PC-9 (cell line): ENCODE results near the gene FAM43A. TPM values are rescaled to one million over a fixed set of nuclear protein-coding genes. Genes with fewer than 3 reads are reported as not detected.

Experiments
- BruUV-seq: library from RNA; stranded (reverse); fragments of 400-500 nt; replicated peaks from 2 replicates; lab custom pipeline; 2021; lab: Mats Ljungman, UMichigan
- CTCF ChIA-PET: fragments of 300-600 bp; sonication (Branson Sonifier 250); formaldehyde crosslinking; loops from one replicate; lab custom pipeline; 2022; ENCODE audit warnings: antibody characterized with exemption; lab: Charles Lee
- POLR2A ChIA-PET: fragments of 300-600 bp; sonication (Branson Sonifier 250); formaldehyde crosslinking; loops from one replicate; lab custom pipeline; 2022; ENCODE audit warnings: antibody characterized with exemption; ENCODE audit not compliant: unreplicated experiment; lab: Charles Lee
- DNase-seq, 2 experiments: peaks; one replicate each; pipeline versions ENCODE4 v3.0.0 to v3.0.0-alpha.2; 2015 to 2022; ENCODE audit warnings: mixed read lengths in 1 of 2
- H2AFZ ChIP-seq: fragments of 200-600 bp; sonication (generic); 2 replicates; pipeline ENCODE4 v1.8.1; 2017; ENCODE audit warnings: antibody characterized with exemption
- H3F3A ChIP-seq: fragments of 200-600 bp; sonication (generic); 2 replicates; pipeline ENCODE4 v1.8.1; 2017; ENCODE audit warnings: antibody characterized with exemption, mild to moderate bottlenecking, low read depth; ENCODE audit not compliant: insufficient read depth
- H3K27ac ChIP-seq: fragments of 200-600 bp; sonication (generic); 2 replicates; pipeline ENCODE4 v1.6.1; 2016; ENCODE audit warnings: mixed run types
- H3K27me3 ChIP-seq: fragments of 200-600 bp; sonication (generic); 2 replicates; pipeline ENCODE4 v1.6.1; 2016; ENCODE audit warnings: low read depth, mixed run types; ENCODE audit not compliant: insufficient read depth
- H3K36me3 ChIP-seq: fragments of 200-600 bp; sonication (generic); 2 replicates; pipeline ENCODE4 v1.6.1; 2016; ENCODE audit warnings: low read depth, mixed run types
- H3K4me1 ChIP-seq: fragments of 200-600 bp; sonication (generic); replicated peaks from 2 replicates; pipeline ENCODE4 v1.6.1; 2016; ENCODE audit warnings: mixed run types; ENCODE audit not compliant: insufficient read depth
- H3K4me2 ChIP-seq: fragments of 200-600 bp; sonication (generic); 2 replicates; pipeline ENCODE4 v1.6.1; 2017; ENCODE audit warnings: mixed run types
- H3K4me3 ChIP-seq: fragments of 200-600 bp; sonication (generic); 2 replicates; pipeline ENCODE4 v1.6.1; 2016; ENCODE audit warnings: mixed run types
- H3K79me2 ChIP-seq: fragments of 200-600 bp; sonication (generic); 2 replicates; pipeline ENCODE4 v1.6.1; 2017; ENCODE audit warnings: low read depth, mixed run types
- H3K9me2 ChIP-seq: fragments of 200-600 bp; sonication (generic); 2 replicates; pipeline ENCODE4 v1.8.1; 2017; ENCODE audit warnings: mild to moderate bottlenecking; ENCODE audit not compliant: insufficient read depth
- H3K9me3 ChIP-seq: fragments of 200-600 bp; sonication (generic); 2 replicates; pipeline ENCODE4 v1.8.1; 2016; ENCODE audit warnings: low read depth; ENCODE audit not compliant: insufficient read depth
- H4K20me1 ChIP-seq: fragments of 200-600 bp; sonication (generic); 2 replicates; pipeline ENCODE4 v1.8.1; 2017; ENCODE audit not compliant: insufficient read depth
- EZH2 ChIP-seq: fragments of 200-600 bp; sonication (generic); IDR thresholded peaks from 2 replicates; pipeline ENCODE4 v1.8.0; 2017; ENCODE audit warnings: antibody characterized with exemption, low read depth
- intact Hi-C: fragments of 100-400 bp; cut with micrococcal nuclease; formaldehyde crosslinking; loops from one replicate; pipeline ENCODE4 v1.10.0; 2022; ENCODE audit not compliant: unreplicated experiment
- total RNA-seq: library from RNA; stranded (reverse); gene quantifications from 2 replicates; pipeline ENCODE4 v1.2.3, GENCODE V29; 2021
- TF ChIP-seq, protein P1 (sequence below): fragments of 200-600 bp; sonication (generic); conservative IDR thresholded peaks from 2 replicates; pipeline ENCODE4 v1.6.1; 2017; ENCODE audit warnings: mixed run types, antibody characterized with exemption, mild to moderate bottlenecking, moderate library complexity

Gene FAM43A
- total RNA-seq, 1 experiment from 2014 or later = 8.8 TPM

- no peak for DNase-seq
- no peaks in the 10 kb centered on the region for H3K9me2 ChIP-seq
- no peaks in the 10 kb centered on the region for H3K36me3 ChIP-seq
- 0 out of 2 replicates have a peak overlapping the region, but pooled peaks have one; percentile 49 for H3K4me2 ChIP-seq
- peaks cover 4% of the 10 kb centered on the region; the same call in 1 of the 2 replicates for H3K79me2 ChIP-seq
- peaks cover 11% of the 10 kb centered on the region; the same call in 1 of the 2 replicates for H3F3A ChIP-seq
- no peaks in the 10 kb centered on the region for H3K9me3 ChIP-seq
- H2AFZ ChIP-seq = no peak overlapping the region
- ChIA-PET CTCF (interaction anchor here (0.5 to 1.8 kb wide), 18 partner anchors 12 to 588 kb away, joined by 3 to 14 read pairs (median 6); partner anchors contain the start of genes LSG1 and XXYLT1), POLR2A (interaction anchor here (0.6 to 1.1 kb wide), 5 partner anchors 88 to 579 kb away, joined by 3 to 5 read pairs (median 4); no protein-coding TSS in a partner anchor)
- H4K20me1 ChIP-seq = no peaks in the 10 kb centered on the region
- intact Hi-C loops = loop anchor here (2.0 kb wide), 1 partner anchor 349 kb away; no protein-coding TSS in a partner anchor
- no peak overlapping the region for H3K4me3 ChIP-seq
- BruUV-seq = no TSS peak
- H3K27ac ChIP-seq = 0 out of 2 replicates have a peak overlapping the region, but pooled peaks have one; percentile 13
- H3K4me1 ChIP-seq = peaks cover 19% of the 10 kb centered on the region
- H3K27me3 ChIP-seq = no peaks in the 10 kb centered on the region
- TF ChIP-seq, protein P1, sequence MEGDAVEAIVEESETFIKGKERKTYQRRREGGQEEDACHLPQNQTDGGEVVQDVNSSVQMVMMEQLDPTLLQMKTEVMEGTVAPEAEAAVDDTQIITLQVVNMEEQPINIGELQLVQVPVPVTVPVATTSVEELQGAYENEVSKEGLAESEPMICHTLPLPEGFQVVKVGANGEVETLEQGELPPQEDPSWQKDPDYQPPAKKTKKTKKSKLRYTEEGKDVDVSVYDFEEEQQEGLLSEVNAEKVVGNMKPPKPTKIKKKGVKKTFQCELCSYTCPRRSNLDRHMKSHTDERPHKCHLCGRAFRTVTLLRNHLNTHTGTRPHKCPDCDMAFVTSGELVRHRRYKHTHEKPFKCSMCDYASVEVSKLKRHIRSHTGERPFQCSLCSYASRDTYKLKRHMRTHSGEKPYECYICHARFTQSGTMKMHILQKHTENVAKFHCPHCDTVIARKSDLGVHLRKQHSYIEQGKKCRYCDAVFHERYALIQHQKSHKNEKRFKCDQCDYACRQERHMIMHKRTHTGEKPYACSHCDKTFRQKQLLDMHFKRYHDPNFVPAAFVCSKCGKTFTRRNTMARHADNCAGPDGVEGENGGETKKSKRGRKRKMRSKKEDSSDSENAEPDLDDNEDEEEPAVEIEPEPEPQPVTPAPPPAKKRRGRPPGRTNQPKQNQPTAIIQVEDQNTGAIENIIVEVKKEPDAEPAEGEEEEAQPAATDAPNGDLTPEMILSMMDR = no peak
- no peak for TF ChIP-seq EZH2
Measured at GRCh38 chr3:194683380-194683779, 2.3 kb upstream of the FAM43A start.

DNA sequence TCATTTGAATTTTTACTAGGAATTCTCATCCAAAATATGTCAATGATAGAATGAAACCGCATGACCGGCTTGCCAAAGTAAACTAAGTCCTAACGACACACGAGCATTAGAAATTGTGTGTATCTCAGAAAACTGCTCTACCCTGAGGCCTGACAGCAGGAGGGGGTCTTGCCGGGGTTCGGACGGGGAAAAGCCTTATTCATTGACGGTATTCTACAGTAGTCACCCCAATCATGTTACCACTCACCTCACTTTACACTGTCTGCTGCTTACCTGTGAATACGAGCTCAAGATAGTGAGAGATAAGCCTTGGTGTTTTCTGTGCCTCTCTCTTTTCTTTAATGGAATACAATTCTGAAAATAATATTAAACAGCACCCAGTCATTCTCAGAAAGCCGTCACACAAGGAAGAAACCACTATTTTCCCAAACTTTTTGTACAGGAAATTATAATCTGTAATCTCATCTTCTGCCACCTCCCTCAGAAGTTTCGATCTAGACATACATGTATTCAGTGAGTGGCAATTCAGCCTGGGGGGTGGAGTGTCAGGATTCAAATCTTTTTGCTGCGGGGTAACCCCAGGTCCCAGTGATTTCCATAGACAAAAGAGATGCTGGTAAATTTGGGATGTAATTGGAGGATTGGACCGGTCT is 492 bp upstream of the FAM43A start:
- TF ChIP-seq, protein P1 = no peak
- TF ChIP-seq EZH2 = no peak
- Histone ChIP-seq H3K27ac (no peak overlapping the region), H3K4me2 (peak overlapping the region; percentile 86), H3K9me2 (no peaks in the 10 kb centered on the region), H3K36me3 (no peaks in the 10 kb centered on the region), H2AFZ (no peak overlapping the region), H3K9me3 (no peaks in the 10 kb centered on the region), H3K4me3 (peak overlapping the region; percentile 68; the same call in 1 of the 2 replicates), H3K27me3 (no peaks in the 10 kb centered on the region), H4K20me1 (no peaks in the 10 kb centered on the region), H3F3A (peaks cover 11% of the 10 kb centered on the region; the same call in 1 of the 2 replicates), H3K79me2 (peaks cover 4% of the 10 kb centered on the region; the same call in 1 of the 2 replicates), H3K4me1 (peaks cover 19% of the 10 kb centered on the region)
- DNase-seq = no peak
- POLR2A ChIA-PET = interaction anchor here (1.4 kb wide), 1 partner anchor 84 kb away, joined by 10 read pairs; no protein-coding TSS in a partner anchor
- CTCF ChIA-PET = no interaction called here
- intact Hi-C loops = loop anchor here (1.0 kb wide), 3 partner anchors 30 to 84 kb away; no protein-coding TSS in a partner anchor
- no TSS peak for BruUV-seq

- no peak overlapping the region for H3K27ac ChIP-seq
- peaks cover 23% of the 10 kb centered on the region for H3K4me1 ChIP-seq
Measured at GRCh38 chr3:194686414-194686815, 732 bp downstream of the FAM43A start.

More at GRCh38 chr3:194686414-194686815, 732 bp downstream of the FAM43A start:
- DNase-seq = peak in 1 of 2 experiments; percentile 43
- H3F3A ChIP-seq = peaks cover 11% of the 10 kb centered on the region; the same call in 1 of the 2 replicates
- no peaks in the 10 kb centered on the region for H3K36me3 ChIP-seq
- peak overlapping the region; percentile 86 for H3K4me2 ChIP-seq
- H4K20me1 ChIP-seq = no peaks in the 10 kb centered on the region
- ChIA-PET CTCF (interaction anchor here (0.6 to 2.4 kb wide), 4 partner anchors 15 to 501 kb away, joined by 3 to 12 read pairs (median 6); partner anchors contain the start of gene LSG1), POLR2A (interaction anchor here (0.5 to 1.4 kb wide), 7 partner anchors 14 to 287 kb away, joined by 3 to 10 read pairs (median 4); no protein-coding TSS in a partner anchor)
- H3K9me3 ChIP-seq = no peaks in the 10 kb centered on the region
- no peaks in the 10 kb centered on the region for H3K27me3 ChIP-seq
- TSS peak; percentile 71 for BruUV-seq
- H3K9me2 ChIP-seq = no peaks in the 10 kb centered on the region
- 0 out of 2 replicates have a peak overlapping the region, but pooled peaks have one; percentile 54 for H2AFZ ChIP-seq
- intact Hi-C loops = loop anchor here (1.0 kb wide), 2 partner anchors 167 to 432 kb away; no protein-coding TSS in a partner anchor
- peak overlapping the region; percentile 68 for H3K4me3 ChIP-seq
- H3K79me2 ChIP-seq = peaks cover 4% of the 10 kb centered on the region; the same call in 1 of the 2 replicates
- no peak for TF ChIP-seq EZH2
- TF ChIP-seq, protein P1 = no peak
